ENCODE data around the gene KCND2.

The KCND2 gene

DNA sequence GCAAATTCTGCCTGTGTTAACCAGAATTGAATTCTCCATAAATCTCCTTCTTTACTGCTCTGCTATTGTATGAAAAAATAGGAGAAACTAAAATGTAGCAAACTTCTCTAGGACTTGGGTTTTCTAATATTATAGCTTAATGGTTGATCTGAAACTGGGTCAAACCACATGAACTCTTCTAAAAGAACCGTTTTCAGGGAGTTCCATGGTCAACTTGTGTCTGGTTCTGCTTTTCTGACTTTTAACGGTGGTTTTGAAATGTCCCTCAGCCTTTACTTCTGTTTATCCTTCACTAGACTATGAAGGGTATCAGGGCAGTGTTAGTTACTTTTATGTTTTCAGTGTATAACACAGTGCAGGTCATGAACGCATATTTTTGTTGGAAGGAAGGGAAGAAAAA is 342.7 kb downstream of the KCND2 start:
- H3K4me3 ChIP-seq (ENCODE audit: low read depth, low read length), result no peak overlapping the region
- H3K79me2 ChIP-seq (ENCODE audit: control insufficient read depth, insufficient read depth, low read length, unreplicated experiment), result no peaks in the 10 kb centered on the region
- H3K36me3 ChIP-seq (ENCODE audit: insufficient read depth, low read length), result no peaks in the 10 kb centered on the region
- H3K27me3 ChIP-seq (ENCODE audit: insufficient read depth, low read length), result no peaks in the 10 kb centered on the region
- no peak overlapping the region for H3K27ac ChIP-seq (ENCODE audit: low read depth, low read length)
- H2AFZ ChIP-seq (ENCODE audit: low read length, unreplicated experiment), result no peak overlapping the region
- H3K4me1 ChIP-seq (ENCODE audit: control insufficient read depth, insufficient read depth, low read length, unreplicated experiment), result no peaks in the 10 kb centered on the region

DNA sequence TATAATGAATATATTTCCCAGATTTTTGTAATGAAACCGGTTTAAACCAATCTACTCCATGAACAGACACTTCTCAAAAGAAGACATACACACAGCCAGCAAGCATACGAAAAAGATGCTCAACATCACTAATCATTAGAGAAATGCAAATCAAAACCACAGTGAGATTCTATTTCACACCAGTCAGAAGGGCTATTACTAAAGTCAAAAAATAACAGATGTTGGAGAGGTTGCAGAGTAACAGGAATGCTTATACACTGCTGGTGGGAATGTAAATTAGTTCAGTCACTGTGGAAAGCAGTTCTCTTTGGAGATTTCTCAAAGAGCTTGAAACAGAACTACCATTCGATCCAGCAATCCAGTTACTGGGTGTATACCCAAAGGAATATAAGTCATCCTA is 344.3 kb downstream of the KCND2 start:
- Histone ChIP-seq H3K79me2 (ENCODE audit: control insufficient read depth, insufficient read depth, low read length, unreplicated experiment) (no peaks in the 10 kb centered on the region), H2AFZ (ENCODE audit: low read length, unreplicated experiment) (no peak overlapping the region), H3K4me1 (ENCODE audit: control insufficient read depth, insufficient read depth, low read length, unreplicated experiment) (no peaks in the 10 kb centered on the region), H3K27ac (ENCODE audit: low read depth, low read length) (no peak overlapping the region), H3K36me3 (ENCODE audit: insufficient read depth, low read length) (no peaks in the 10 kb centered on the region), H3K4me3 (ENCODE audit: low read depth, low read length) (no peak overlapping the region), H3K27me3 (ENCODE audit: insufficient read depth, low read length) (no peaks in the 10 kb centered on the region)

DNA sequence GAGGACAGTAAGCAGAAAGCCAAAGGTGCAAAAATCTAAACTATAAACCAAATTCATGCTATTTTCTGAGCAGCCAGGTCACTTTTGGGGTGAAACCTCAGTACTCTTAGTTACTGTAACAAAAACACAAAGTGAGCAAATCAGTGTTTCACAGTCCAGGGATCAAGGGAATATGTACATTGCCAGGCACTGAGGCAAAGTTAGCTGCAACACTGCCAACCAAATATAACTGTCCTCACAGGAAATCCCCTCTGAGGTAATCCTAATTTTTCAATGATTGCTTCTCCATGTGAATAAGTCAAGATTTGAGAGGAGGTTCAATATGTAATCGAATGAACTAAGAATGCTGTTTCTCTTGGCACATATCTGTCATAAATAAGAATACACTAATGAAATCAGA is 355.3 kb downstream of the KCND2 start:
- Histone ChIP-seq H3K79me2 (ENCODE audit: control insufficient read depth, insufficient read depth, low read length, unreplicated experiment) (no peaks in the 10 kb centered on the region), H3K27me3 (ENCODE audit: insufficient read depth, low read length) (no peaks in the 10 kb centered on the region), H3K4me1 (ENCODE audit: control insufficient read depth, insufficient read depth, low read length, unreplicated experiment) (no peaks in the 10 kb centered on the region), H2AFZ (ENCODE audit: low read length, unreplicated experiment) (no peak overlapping the region), H3K4me3 (ENCODE audit: low read depth, low read length) (no peak overlapping the region), H3K27ac (ENCODE audit: low read depth, low read length) (no peak overlapping the region), H3K36me3 (ENCODE audit: insufficient read depth, low read length) (no peaks in the 10 kb centered on the region)

DNA sequence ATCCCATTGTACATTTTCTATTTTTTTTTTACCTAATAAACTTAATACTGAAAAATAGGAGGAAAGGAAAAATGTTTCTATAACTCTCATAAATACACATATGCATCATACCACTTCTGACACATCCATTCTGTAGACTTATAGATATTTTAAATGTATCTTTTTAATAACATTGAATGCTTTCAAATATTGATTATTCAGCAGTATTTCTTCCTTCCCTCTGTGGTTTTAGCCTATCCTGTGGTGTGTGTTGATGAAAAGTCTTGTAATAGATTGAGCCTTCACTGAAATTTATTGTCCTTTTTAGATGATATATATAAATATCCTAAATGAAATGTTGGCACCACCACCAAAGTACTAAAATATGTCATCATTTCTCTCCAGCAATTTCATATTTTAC is 366.9 kb downstream of the KCND2 start:
- no peak overlapping the region for H3K4me3 ChIP-seq (ENCODE audit: low read depth, low read length)
- no peaks in the 10 kb centered on the region for H3K4me1 ChIP-seq (ENCODE audit: control insufficient read depth, insufficient read depth, low read length, unreplicated experiment)
- no peaks in the 10 kb centered on the region for H3K36me3 ChIP-seq (ENCODE audit: insufficient read depth, low read length)
- no peaks in the 10 kb centered on the region for H3K27me3 ChIP-seq (ENCODE audit: insufficient read depth, low read length)
- no peaks in the 10 kb centered on the region for H3K79me2 ChIP-seq (ENCODE audit: control insufficient read depth, insufficient read depth, low read length, unreplicated experiment)
- no peak overlapping the region for H2AFZ ChIP-seq (ENCODE audit: low read length, unreplicated experiment)
- H3K27ac ChIP-seq (ENCODE audit: low read depth, low read length), result no peak overlapping the region

DNA sequence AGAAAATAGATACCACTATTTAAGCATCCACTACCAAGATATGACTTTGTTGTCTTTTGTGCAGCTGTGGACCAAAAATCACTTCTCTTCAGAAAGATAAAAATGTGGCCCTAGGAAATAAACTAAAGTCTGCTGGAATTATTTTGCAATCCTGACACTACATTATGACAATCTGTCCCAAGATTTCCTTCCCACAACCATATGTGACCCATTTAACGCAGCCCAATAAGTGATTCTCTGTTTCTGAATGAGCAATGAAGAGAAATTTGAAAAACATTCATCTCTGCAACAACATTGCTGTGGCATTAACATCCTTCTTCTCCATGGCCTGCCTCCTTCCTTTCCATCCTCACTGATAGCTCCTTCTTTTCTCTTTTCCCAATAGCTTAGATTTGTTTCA is 373.0 kb downstream of the KCND2 start:
- H3K36me3 ChIP-seq (ENCODE audit: insufficient read depth, low read length), result no peaks in the 10 kb centered on the region
- no peaks in the 10 kb centered on the region for H3K27me3 ChIP-seq (ENCODE audit: insufficient read depth, low read length)
- H3K27ac ChIP-seq (ENCODE audit: low read depth, low read length), result no peak overlapping the region
- no peaks in the 10 kb centered on the region for H3K4me1 ChIP-seq (ENCODE audit: control insufficient read depth, insufficient read depth, low read length, unreplicated experiment)
- no peak overlapping the region for H2AFZ ChIP-seq (ENCODE audit: low read length, unreplicated experiment)
- no peak overlapping the region for H3K4me3 ChIP-seq (ENCODE audit: low read depth, low read length)
- no peaks in the 10 kb centered on the region for H3K79me2 ChIP-seq (ENCODE audit: control insufficient read depth, insufficient read depth, low read length, unreplicated experiment)

- H3K27ac ChIP-seq (ENCODE audit: low read depth, low read length), result no peak overlapping the region
- no peaks in the 10 kb centered on the region for H3K4me1 ChIP-seq (ENCODE audit: control insufficient read depth, insufficient read depth, low read length, unreplicated experiment)
- H2AFZ ChIP-seq (ENCODE audit: low read length, unreplicated experiment), result no peak overlapping the region
- no peaks in the 10 kb centered on the region for H3K36me3 ChIP-seq (ENCODE audit: insufficient read depth, low read length)
- no peaks in the 10 kb centered on the region for H3K27me3 ChIP-seq (ENCODE audit: insufficient read depth, low read length)
- H3K4me3 ChIP-seq (ENCODE audit: low read depth, low read length), result no peak overlapping the region
- H3K79me2 ChIP-seq (ENCODE audit: control insufficient read depth, insufficient read depth, low read length, unreplicated experiment), result no peaks in the 10 kb centered on the region
Measured at GRCh38 chr7:120654241-120654640, 381.3 kb downstream of the KCND2 start.

- Histone ChIP-seq H3K4me3 (ENCODE audit: low read depth, low read length) (no peak overlapping the region), H3K36me3 (ENCODE audit: insufficient read depth, low read length) (no peaks in the 10 kb centered on the region), H3K79me2 (ENCODE audit: control insufficient read depth, insufficient read depth, low read length, unreplicated experiment) (no peaks in the 10 kb centered on the region), H3K27me3 (ENCODE audit: insufficient read depth, low read length) (no peaks in the 10 kb centered on the region), H3K4me1 (ENCODE audit: control insufficient read depth, insufficient read depth, low read length, unreplicated experiment) (no peaks in the 10 kb centered on the region), H3K27ac (ENCODE audit: low read depth, low read length) (no peak overlapping the region), H2AFZ (ENCODE audit: low read length, unreplicated experiment) (no peak overlapping the region)
Measured at GRCh38 chr7:120658516-120658915, 385.5 kb downstream of the KCND2 start.

- Histone ChIP-seq H3K27ac (ENCODE audit: low read depth, low read length) (no peak overlapping the region), H2AFZ (ENCODE audit: low read length, unreplicated experiment) (no peak overlapping the region), H3K79me2 (ENCODE audit: control insufficient read depth, insufficient read depth, low read length, unreplicated experiment) (no peaks in the 10 kb centered on the region), H3K4me1 (ENCODE audit: control insufficient read depth, insufficient read depth, low read length, unreplicated experiment) (no peaks in the 10 kb centered on the region), H3K27me3 (ENCODE audit: insufficient read depth, low read length) (no peaks in the 10 kb centered on the region), H3K36me3 (ENCODE audit: insufficient read depth, low read length) (no peaks in the 10 kb centered on the region), H3K4me3 (ENCODE audit: low read depth, low read length) (no peak overlapping the region)
Measured at GRCh38 chr7:120662291-120662690, 389.3 kb downstream of the KCND2 start.

- H3K79me2 ChIP-seq (ENCODE audit: control insufficient read depth, insufficient read depth, low read length, unreplicated experiment), result no peaks in the 10 kb centered on the region
- H3K4me3 ChIP-seq (ENCODE audit: low read depth, low read length), result no peak overlapping the region
- no peaks in the 10 kb centered on the region for H3K4me1 ChIP-seq (ENCODE audit: control insufficient read depth, insufficient read depth, low read length, unreplicated experiment)
- no peaks in the 10 kb centered on the region for H3K27me3 ChIP-seq (ENCODE audit: insufficient read depth, low read length)
- no peaks in the 10 kb centered on the region for H3K36me3 ChIP-seq (ENCODE audit: insufficient read depth, low read length)
- no peak overlapping the region for H2AFZ ChIP-seq (ENCODE audit: low read length, unreplicated experiment)
- H3K27ac ChIP-seq (ENCODE audit: low read depth, low read length), result no peak overlapping the region
Measured at GRCh38 chr7:120665068-120665467, 392.1 kb downstream of the KCND2 start.

DNA sequence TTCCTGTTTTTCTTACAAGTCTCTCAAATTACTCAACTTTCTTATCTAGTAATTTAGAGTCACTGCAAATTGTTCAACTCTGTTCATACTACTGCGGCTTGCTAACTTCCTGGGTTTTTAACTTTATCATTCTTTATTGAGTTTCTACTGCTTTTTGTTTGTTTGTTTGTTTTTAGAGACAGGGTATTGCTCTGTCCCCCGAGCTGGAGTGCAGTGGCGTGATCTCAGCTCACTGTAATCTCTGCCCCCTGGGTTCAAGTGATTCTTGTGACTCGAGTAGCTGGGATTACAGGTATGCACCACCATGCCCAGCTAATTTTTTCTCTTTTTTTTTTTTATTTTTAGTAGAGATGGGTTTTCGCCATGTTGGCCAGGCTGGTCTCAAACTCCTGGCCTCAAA is 402.1 kb downstream of the KCND2 start:
- H3K36me3 ChIP-seq (ENCODE audit: insufficient read depth, low read length), result no peaks in the 10 kb centered on the region
- no peaks in the 10 kb centered on the region for H3K79me2 ChIP-seq (ENCODE audit: control insufficient read depth, insufficient read depth, low read length, unreplicated experiment)
- no peak overlapping the region for H2AFZ ChIP-seq (ENCODE audit: low read length, unreplicated experiment)
- no peaks in the 10 kb centered on the region for H3K27me3 ChIP-seq (ENCODE audit: insufficient read depth, low read length)
- H3K27ac ChIP-seq (ENCODE audit: low read depth, low read length), result no peak overlapping the region
- no peaks in the 10 kb centered on the region for H3K4me1 ChIP-seq (ENCODE audit: control insufficient read depth, insufficient read depth, low read length, unreplicated experiment)
- H3K4me3 ChIP-seq (ENCODE audit: low read depth, low read length), result no peak overlapping the region

DNA sequence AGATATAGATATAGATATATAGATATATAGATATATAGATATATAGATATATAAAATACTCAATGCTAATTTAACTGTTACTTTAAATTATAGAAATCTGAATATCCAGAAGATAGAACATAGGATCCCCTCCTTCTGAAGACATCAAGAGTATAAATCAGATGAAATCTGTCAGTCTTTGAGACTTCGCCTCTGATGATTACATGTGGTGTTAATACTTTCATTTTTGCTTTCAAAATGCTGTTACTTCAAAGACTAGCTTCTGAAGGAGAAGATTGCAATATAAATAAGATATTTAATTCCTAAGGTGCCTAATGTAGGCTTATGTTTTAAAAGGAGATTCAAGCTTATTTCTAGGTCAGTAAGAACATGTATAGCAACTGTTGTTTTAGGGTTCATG is 404.6 kb downstream of the KCND2 start:
- Histone ChIP-seq H3K27ac (ENCODE audit: low read depth, low read length) (no peak overlapping the region), H2AFZ (ENCODE audit: low read length, unreplicated experiment) (no peak overlapping the region), H3K36me3 (ENCODE audit: insufficient read depth, low read length) (no peaks in the 10 kb centered on the region), H3K4me1 (ENCODE audit: control insufficient read depth, insufficient read depth, low read length, unreplicated experiment) (no peaks in the 10 kb centered on the region), H3K27me3 (ENCODE audit: insufficient read depth, low read length) (no peaks in the 10 kb centered on the region), H3K4me3 (ENCODE audit: low read depth, low read length) (no peak overlapping the region), H3K79me2 (ENCODE audit: control insufficient read depth, insufficient read depth, low read length, unreplicated experiment) (no peaks in the 10 kb centered on the region)

DNA sequence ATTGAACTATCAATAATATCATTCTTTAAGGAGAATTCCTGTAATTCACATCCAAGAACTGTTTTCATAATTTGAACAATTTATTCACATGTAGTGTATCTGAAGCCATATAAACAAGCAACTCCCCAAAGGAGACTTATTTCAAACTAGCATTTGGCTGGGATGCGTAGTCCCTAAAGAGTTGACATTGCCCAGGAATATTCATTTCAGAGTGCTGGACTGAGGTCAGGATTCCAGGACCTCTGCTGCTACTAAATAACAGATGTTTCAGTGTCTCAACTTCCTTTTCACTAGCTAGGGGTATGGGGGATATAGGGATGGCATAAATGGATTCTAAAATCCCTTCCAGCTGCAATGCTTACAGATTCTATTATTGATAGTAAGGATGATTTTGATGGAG is 408.0 kb downstream of the KCND2 start:
- no peak overlapping the region for H2AFZ ChIP-seq (ENCODE audit: low read length, unreplicated experiment)
- no peaks in the 10 kb centered on the region for H3K4me1 ChIP-seq (ENCODE audit: control insufficient read depth, insufficient read depth, low read length, unreplicated experiment)

More for the DNA sequence above, 408.0 kb downstream of the KCND2 start:
- Histone ChIP-seq H3K27me3 (ENCODE audit: insufficient read depth, low read length) (no peaks in the 10 kb centered on the region), H3K4me3 (ENCODE audit: low read depth, low read length) (no peak overlapping the region), H3K36me3 (ENCODE audit: insufficient read depth, low read length) (no peaks in the 10 kb centered on the region), H3K27ac (ENCODE audit: low read depth, low read length) (no peak overlapping the region), H3K79me2 (ENCODE audit: control insufficient read depth, insufficient read depth, low read length, unreplicated experiment) (no peaks in the 10 kb centered on the region)

Data from ACC112 (cell line).